Pancreas (tissue), 10 donors: ENCODE measurements around the gene GTF2A1. TPM values are rescaled to one million over a fixed set of nuclear protein-coding genes. Genes with fewer than 3 reads are reported as not detected.
A peak's percentile ranks its signal among the peaks of the same experiment; 100 is the strongest.

ENCODE experiments used
- ATAC-seq, 4 donors: fragments of 200-7000 bp; cut with Tn5 transposase; one replicate each; pipeline versions ENCODE4 v1.8.0 to v1.9.1; 2020; ENCODE audit warnings: mild to moderate bottlenecking in 4 of 4, moderate library complexity in 4 of 4
- DNase-seq, 6 donors: peaks; one replicate each; pipeline ENCODE4 v3.0.0-alpha.2; 2020
- FAIRE-seq: peaks from 2 replicates; lab custom pipeline; 2012; peaks lifted over from hg19 to GRCh38; lab: Jason Lieb, UNC
- H3K27ac ChIP-seq, 4 donors: fragments of 200-600 bp; sonication (generic); 1 replicate in 3 of 4; 2 replicates in 1 of 4; pipeline versions ENCODE4 v1.5.0 to v1.8.0; 2020
- H3K27me3 ChIP-seq, 4 donors: fragments of 200-600 bp; one replicate each; pipeline ENCODE4 v1.8.0; 2021
- H3K36me3 ChIP-seq, 3 donors: fragments of 200-600 bp; sonication (generic) in 1 of 3; one replicate each; pipeline versions ENCODE4 v1.5.0 to v1.8.0; 2020 to 2021
- H3K4me1 ChIP-seq, 3 donors: fragments of 200-600 bp; one replicate each; pipeline ENCODE4 v1.8.0; 2021
- H3K4me3 ChIP-seq, 4 donors: fragments of 200-600 bp; sonication (generic) in 2 of 4; one replicate each; pipeline versions ENCODE4 v1.5.0 to v1.8.0; 2020 to 2021
- H3K9me3 ChIP-seq, 4 donors: fragments of 200-600 bp; one replicate each; pipeline ENCODE4 v1.8.0; 2021
- WGBS, 2 donors: extraction: QIAGEN DNeasy Blood & Tissue Kit; methylation state at CpG; one replicate each; pipeline ENCODE4 v1.1.7; 2013; 5-methylcytosine and 5-hydroxymethylcytosine counted together
- intact Hi-C, 3 donors: fragments of 100-400 bp; cut with DNase I; formaldehyde crosslinking; loops; one replicate each; pipeline versions ENCODE4 v1.11.1 to v1.14.2; 2022
- polyA plus RNA-seq, 2 donors: library from polyadenylated mRNA; stranded (reverse); fragments of 200-250 nt; gene quantifications; one replicate each; pipeline ENCODE4 v1.2.3, GENCODE V29; 2013
- total RNA-seq, 6 donors: library from RNA; stranded (reverse); fragmentation: NEBNext Ultra II Directional in 4 of 6; extraction: Animal tissue kit (Norgen Biotek cat#: 25700) in 4 of 6; gene quantifications; one replicate each; pipeline versions ENCODE4 v1.2.1 to v1.2.4, GENCODE V29; 2021 to 2023
- TF ChIP-seq, protein P1 (sequence below), 4 donors: fragments of 200-600 bp; sonication (generic) in 3 of 4; IDR thresholded peaks; one replicate each; pipeline versions ENCODE4 v1.5.0 to v1.8.0; 2021; ENCODE audit warnings: antibody characterized with exemption in 4 of 4
- donor health status: healthy with polysubstance abuse.
- donor health status: DM: no; HTN: no; CAD: no; lungs with moderate emphysema.
- donor health status: DM: no; HTN: no; CAD: no.
- donor health status: control.
- donor health status: control.
- donor health status: Bipolar disorder and iron deficiency.
- donor health status: DM: yes; HTN: yes; CAD: no.
- donor health status: DM: no; HTN: no; CAD: no.
- donor health status: DM: no; HTN: no; CAD: no.
- donor health status: DM: yes; HTN: yes; CAD: no.

The GTF2A1 gene
- total and polyA plus RNA-seq, 8 donors, result 2.4 to 14.6 (median 10.5) TPM

DNA sequence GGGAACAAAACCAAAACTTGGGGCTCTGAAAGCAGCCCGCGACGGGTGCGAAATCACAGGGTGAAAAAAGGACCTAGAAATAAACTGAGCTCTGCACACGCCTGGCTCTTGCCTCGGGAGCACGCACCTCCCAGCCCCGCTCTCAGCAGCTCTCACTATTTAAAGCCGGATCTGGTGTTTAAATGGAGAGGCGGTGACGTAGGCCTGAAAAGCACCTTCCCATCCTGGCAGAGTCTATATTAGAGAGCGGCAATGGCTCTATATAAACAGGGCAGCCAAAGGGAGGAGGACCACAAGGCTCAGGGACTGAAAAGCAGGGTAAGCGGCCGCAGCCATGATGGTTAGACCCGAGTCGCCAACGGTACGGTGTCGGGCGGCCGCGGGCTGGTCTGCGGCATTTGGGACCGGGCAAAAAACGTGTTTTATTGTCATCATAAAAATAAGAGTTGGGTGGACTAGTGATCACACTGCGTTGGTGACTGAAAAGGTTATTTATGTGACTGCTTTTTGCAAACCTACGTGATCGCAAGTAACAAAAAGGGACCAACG is 1.5 kb downstream of the GTF2A1 start:
- FAIRE-seq (peak; percentile 60), DNase-seq (peak; percentile 87 to 94 (median 90)), ATAC-seq (peak; percentile 56 to 79 (median 70))
- TF ChIP-seq, protein P1, sequence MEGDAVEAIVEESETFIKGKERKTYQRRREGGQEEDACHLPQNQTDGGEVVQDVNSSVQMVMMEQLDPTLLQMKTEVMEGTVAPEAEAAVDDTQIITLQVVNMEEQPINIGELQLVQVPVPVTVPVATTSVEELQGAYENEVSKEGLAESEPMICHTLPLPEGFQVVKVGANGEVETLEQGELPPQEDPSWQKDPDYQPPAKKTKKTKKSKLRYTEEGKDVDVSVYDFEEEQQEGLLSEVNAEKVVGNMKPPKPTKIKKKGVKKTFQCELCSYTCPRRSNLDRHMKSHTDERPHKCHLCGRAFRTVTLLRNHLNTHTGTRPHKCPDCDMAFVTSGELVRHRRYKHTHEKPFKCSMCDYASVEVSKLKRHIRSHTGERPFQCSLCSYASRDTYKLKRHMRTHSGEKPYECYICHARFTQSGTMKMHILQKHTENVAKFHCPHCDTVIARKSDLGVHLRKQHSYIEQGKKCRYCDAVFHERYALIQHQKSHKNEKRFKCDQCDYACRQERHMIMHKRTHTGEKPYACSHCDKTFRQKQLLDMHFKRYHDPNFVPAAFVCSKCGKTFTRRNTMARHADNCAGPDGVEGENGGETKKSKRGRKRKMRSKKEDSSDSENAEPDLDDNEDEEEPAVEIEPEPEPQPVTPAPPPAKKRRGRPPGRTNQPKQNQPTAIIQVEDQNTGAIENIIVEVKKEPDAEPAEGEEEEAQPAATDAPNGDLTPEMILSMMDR (IDR thresholded peaks at IDR 0.05), result no peak
- Histone ChIP-seq H3K9me3 (no peaks in the 10 kb centered on the region), H3K27ac (peak overlapping the region; percentile 66 to 99 (median 88)), H3K4me3 (peak overlapping the region; percentile 52 to 71 (median 58)), H3K36me3 (peaks cover 0 to 15% (median 0%) of the 10 kb centered on the region in 3 donors), H3K27me3 (no peaks in the 10 kb centered on the region), H3K4me1 (peaks cover 19 to 37% (median 34%) of the 10 kb centered on the region in 3 donors)
- intact Hi-C loops, result no loop called here
- 0% methylated on average over 29 of the region's 29 CpGs for WGBS, 2 donors

DNA sequence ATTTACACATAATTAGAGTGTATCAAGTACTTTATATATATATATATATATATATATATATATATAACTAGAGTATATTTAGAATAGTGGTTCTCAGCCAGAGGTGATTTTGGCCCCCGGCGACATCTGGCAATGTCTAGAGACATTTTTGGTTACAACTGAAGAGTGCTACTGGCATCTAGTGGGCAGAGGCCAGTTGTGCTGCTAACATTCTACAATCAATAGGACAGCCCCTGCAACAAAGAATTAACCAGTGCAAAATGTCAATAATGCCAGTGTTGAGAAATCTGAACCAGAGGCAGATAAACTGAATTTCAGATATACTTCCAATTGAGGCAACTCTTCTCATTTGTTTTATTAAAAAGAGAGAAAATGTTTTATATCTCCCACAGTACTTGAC is 8.9 kb downstream of the GTF2A1 start:
- Histone ChIP-seq H3K27ac (no peak overlapping the region), H3K4me3 (no peak overlapping the region), H3K36me3 (peaks cover 0 to 15% (median 0%) of the 10 kb centered on the region in 3 donors), H3K9me3 (no peaks in the 10 kb centered on the region), H3K4me1 (peaks cover 0 to 7% (median 0%) of the 10 kb centered on the region in 3 donors), H3K27me3 (no peaks in the 10 kb centered on the region)
- intact Hi-C loops, result no loop called here
- ATAC-seq (peak in 3 of 4 donors; percentile 78 to 86 (median 83)), DNase-seq (peak in 1 of 6 donors; percentile 44), FAIRE-seq (no peak)
- TF ChIP-seq, protein P1 (IDR thresholded peaks at IDR 0.05), result peak in 2 of 4 donors; percentile 13 to 14
- WGBS, 2 donors, result 5 to 13% methylated on average over 2 of the region's 2 CpGs

DNA sequence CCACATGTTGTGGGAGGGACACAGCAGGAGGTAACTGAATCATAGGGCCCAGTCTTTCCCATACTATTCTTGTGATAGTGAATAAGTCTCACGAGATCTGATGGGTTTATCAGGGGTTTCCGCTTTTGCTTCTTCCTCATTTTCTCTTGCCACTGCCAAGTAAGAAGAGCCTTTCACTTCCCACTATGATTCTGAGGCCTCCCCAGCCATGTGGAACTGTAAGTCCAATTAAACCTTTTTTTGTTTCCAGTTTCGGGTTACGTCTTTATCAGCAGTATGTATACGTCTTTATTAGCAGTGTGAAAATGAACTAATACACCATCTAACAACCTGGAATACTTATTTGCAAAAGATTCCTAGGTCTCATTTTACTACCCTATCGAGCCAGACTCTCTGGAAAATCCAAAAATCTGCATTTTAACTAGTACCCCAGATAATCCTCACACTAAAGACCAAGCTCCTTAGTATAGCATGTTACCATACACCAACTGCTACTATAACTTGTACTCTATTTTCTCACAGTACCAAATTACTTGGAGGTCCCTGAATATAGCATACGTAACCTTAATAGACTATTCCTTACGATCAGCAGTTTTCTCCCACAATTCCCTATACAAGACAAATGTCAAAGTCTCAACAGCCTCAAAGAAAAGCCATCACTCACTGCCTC is 11.5 kb downstream of the GTF2A1 start:
- peaks cover 0 to 7% (median 0%) of the 10 kb centered on the region in 3 donors for H3K4me1 ChIP-seq
- H3K4me3 ChIP-seq, result no peak overlapping the region
- TF ChIP-seq, protein P1 (IDR thresholded peaks at IDR 0.05), result no peak
- ATAC-seq (peak in 1 of 4 donors; percentile 28), DNase-seq (no peak), FAIRE-seq (no peak)
- no peak overlapping the region for H3K27ac ChIP-seq
- H3K9me3 ChIP-seq, result no peaks in the 10 kb centered on the region
- H3K36me3 ChIP-seq, result no peaks in the 10 kb centered on the region
- H3K27me3 ChIP-seq, result no peaks in the 10 kb centered on the region
- intact Hi-C loops, result no loop called here
- 73 to 79% methylated on average over 8 of the region's 8 CpGs for WGBS, 2 donors

DNA sequence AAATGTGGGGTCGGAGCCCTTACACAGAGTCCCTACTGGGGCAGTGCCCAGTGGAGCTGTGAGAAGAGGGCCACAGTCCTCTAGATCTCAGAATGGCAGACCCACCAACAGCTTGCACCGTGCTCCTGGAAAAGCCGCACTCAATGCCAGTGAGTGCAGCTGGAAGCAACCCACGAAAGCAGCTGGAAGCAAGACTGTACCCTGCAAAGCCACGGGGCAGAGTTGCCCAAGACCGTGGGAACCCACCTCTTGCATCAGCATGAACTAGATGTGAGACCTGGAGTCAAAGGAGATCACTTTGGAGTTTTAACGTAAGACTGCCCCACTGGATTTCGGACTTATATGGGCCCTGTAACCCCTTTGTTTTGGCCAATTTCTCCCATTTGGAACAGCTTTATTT is 12.3 kb downstream of the GTF2A1 start:
- H3K27ac ChIP-seq, result no peak overlapping the region
- peak; percentile 66 to 87 (median 79) for ATAC-seq

More for the DNA sequence above, 12.3 kb downstream of the GTF2A1 start:
- H3K4me3 ChIP-seq, result no peak overlapping the region
- intact Hi-C loops, result no loop called here
- TF ChIP-seq, protein P1 (IDR thresholded peaks at IDR 0.05), result no peak
- FAIRE-seq (no peak), DNase-seq (peak; percentile 35 to 81 (median 69))
- H3K4me1 ChIP-seq, result peaks cover 0 to 7% (median 0%) of the 10 kb centered on the region in 3 donors
- WGBS, 2 donors, result 52 to 53% methylated on average over 8 of the region's 8 CpGs
- no peaks in the 10 kb centered on the region for H3K36me3 ChIP-seq
- H3K9me3 ChIP-seq, result no peaks in the 10 kb centered on the region
- H3K27me3 ChIP-seq, result no peaks in the 10 kb centered on the region
